BLaER1 (cell line): ENCODE results near the gene SCUBE3.

ENCODE experiments used
- H3K27ac ChIP-seq: shearing (Covaris generic); formaldehyde crosslinking; 2 replicates; pipeline ENCODE4 v1.8.1; 2022
- H3K27me3 ChIP-seq: shearing (Covaris generic); formaldehyde crosslinking; 2 replicates; pipeline ENCODE4 v1.8.1; 2022
- H3K36me3 ChIP-seq: shearing (Covaris generic); formaldehyde crosslinking; 2 replicates; pipeline ENCODE4 v1.8.1; 2022
- H3K4me1 ChIP-seq: shearing (Covaris generic); formaldehyde crosslinking; 2 replicates; pipeline ENCODE4 v1.8.1; 2022
- H3K4me2 ChIP-seq: shearing (Covaris generic); formaldehyde crosslinking; 2 replicates; pipeline ENCODE4 v1.8.1; 2022
- H3K4me3 ChIP-seq: shearing (Covaris generic); formaldehyde crosslinking; 2 replicates; pipeline ENCODE4 v1.8.1; 2022
- H3K9ac ChIP-seq: shearing (Covaris generic); formaldehyde crosslinking; 2 replicates; pipeline ENCODE4 v1.8.1; 2022
- H3K9me3 ChIP-seq: shearing (Covaris generic); formaldehyde crosslinking; 2 replicates; pipeline ENCODE4 v1.8.1; 2022
- H4K20me1 ChIP-seq: shearing (Covaris generic); formaldehyde crosslinking; 2 replicates; pipeline ENCODE4 v1.8.1; 2022
- Cebpa-rat ChIP-seq: shearing (Covaris generic); IDR thresholded peaks from 2 replicates; pipeline ENCODE4 v1.8.1; 2022

SCUBE3 gene

GRCh38 chr6:35273822-35274559 lies 60.2 kb downstream of the SCUBE3 start:
- no peaks in the 10 kb centered on the region for H3K9me3 ChIP-seq
- no peak for TF ChIP-seq Cebpa-rat
- H3K4me2 ChIP-seq = no peak overlapping the region
- H3K27me3 ChIP-seq = no peaks in the 10 kb centered on the region
- H3K4me3 ChIP-seq = no peak overlapping the region
- peaks cover 19% of the 10 kb centered on the region; the same call in 1 of the 2 replicates for H3K36me3 ChIP-seq
- peaks cover 36% of the 10 kb centered on the region for H3K4me1 ChIP-seq
- 0 out of 2 replicates have a peak, but pooled peaks cover 5% of the 10 kb centered on the region for H4K20me1 ChIP-seq
- H3K27ac ChIP-seq = no peak overlapping the region
- H3K9ac ChIP-seq = no peak overlapping the region

GRCh38 chr6:35275744-35276260 lies 62.0 kb downstream of the SCUBE3 start:
- H4K20me1 ChIP-seq = 0 out of 2 replicates have a peak, but pooled peaks cover 5% of the 10 kb centered on the region
- no peak overlapping the region for H3K9ac ChIP-seq
- H3K4me2 ChIP-seq = peak overlapping the region; percentile 12
- no peaks in the 10 kb centered on the region for H3K27me3 ChIP-seq
- H3K4me3 ChIP-seq = no peak overlapping the region
- H3K27ac ChIP-seq = no peak overlapping the region
- H3K36me3 ChIP-seq = peaks cover 11% of the 10 kb centered on the region; the same call in 1 of the 2 replicates
- H3K4me1 ChIP-seq = peaks cover 39% of the 10 kb centered on the region
- TF ChIP-seq Cebpa-rat = no peak
- H3K9me3 ChIP-seq = no peaks in the 10 kb centered on the region

GRCh38 chr6:35278708-35279107 lies 65.0 kb downstream of the SCUBE3 start:
- peaks cover 29% of the 10 kb centered on the region for H3K36me3 ChIP-seq
- no peaks in the 10 kb centered on the region for H3K9me3 ChIP-seq
- no peak overlapping the region for H3K9ac ChIP-seq
- peak overlapping the region; percentile 47 for H3K4me2 ChIP-seq
- H3K27me3 ChIP-seq = no peaks in the 10 kb centered on the region
- H4K20me1 ChIP-seq = 0 out of 2 replicates have a peak, but pooled peaks cover 5% of the 10 kb centered on the region
- TF ChIP-seq Cebpa-rat = no peak
- H3K4me1 ChIP-seq = peaks cover 43% of the 10 kb centered on the region
- no peak overlapping the region for H3K27ac ChIP-seq
- no peak overlapping the region for H3K4me3 ChIP-seq

- Histone ChIP-seq H3K9ac (no peak overlapping the region), H3K36me3 (peaks cover 51% of the 10 kb centered on the region), H3K4me1 (peaks cover 31% of the 10 kb centered on the region), H3K9me3 (no peaks in the 10 kb centered on the region), H3K27me3 (no peaks in the 10 kb centered on the region), H3K4me3 (no peak overlapping the region), H3K4me2 (no peak overlapping the region; the same call in 1 of the 2 replicates), H3K27ac (no peak overlapping the region), H4K20me1 (no peaks in the 10 kb centered on the region)
- no peak for TF ChIP-seq Cebpa-rat
These were observed 67.1 kb downstream of the SCUBE3 start for GRCh38 chr6:35280903-35281302.

GRCh38 chr6:35282472-35282871 lies 68.7 kb downstream of the SCUBE3 start:
- no peaks in the 10 kb centered on the region for H4K20me1 ChIP-seq
- H3K4me3 ChIP-seq = no peak overlapping the region
- peaks cover 66% of the 10 kb centered on the region for H3K36me3 ChIP-seq
- no peaks in the 10 kb centered on the region for H3K27me3 ChIP-seq
- H3K4me1 ChIP-seq = peaks cover 24% of the 10 kb centered on the region
- H3K9ac ChIP-seq = no peak overlapping the region
- no peak overlapping the region for H3K27ac ChIP-seq
- H3K9me3 ChIP-seq = no peaks in the 10 kb centered on the region
- no peak overlapping the region for H3K4me2 ChIP-seq
- TF ChIP-seq Cebpa-rat = no peak

- H3K36me3 ChIP-seq = peaks cover 75% of the 10 kb centered on the region
- H3K27ac ChIP-seq = no peak overlapping the region
- H3K9me3 ChIP-seq = no peaks in the 10 kb centered on the region
- TF ChIP-seq Cebpa-rat = no peak
- H3K4me2 ChIP-seq = no peak overlapping the region
- H3K9ac ChIP-seq = no peak overlapping the region
- peaks cover 20% of the 10 kb centered on the region for H3K4me1 ChIP-seq
- no peak overlapping the region for H3K4me3 ChIP-seq
- no peaks in the 10 kb centered on the region for H3K27me3 ChIP-seq
- no peaks in the 10 kb centered on the region for H4K20me1 ChIP-seq
These were observed 69.6 kb downstream of the SCUBE3 start for GRCh38 chr6:35283361-35283760.

- H3K4me1 ChIP-seq = peaks cover 19% of the 10 kb centered on the region
- peaks cover 92% of the 10 kb centered on the region for H3K36me3 ChIP-seq
- H3K27ac ChIP-seq = no peak overlapping the region
- no peaks in the 10 kb centered on the region for H3K9me3 ChIP-seq
- no peak overlapping the region for H3K9ac ChIP-seq
- H3K27me3 ChIP-seq = no peaks in the 10 kb centered on the region
- no peak overlapping the region for H3K4me2 ChIP-seq
- no peak for TF ChIP-seq Cebpa-rat
- H3K4me3 ChIP-seq = no peak overlapping the region
- H4K20me1 ChIP-seq = peaks cover 4% of the 10 kb centered on the region
These were observed 74.1 kb downstream of the SCUBE3 start for GRCh38 chr6:35287671-35288396.

- Histone ChIP-seq H3K4me1 (peaks cover 29% of the 10 kb centered on the region), H3K9ac (no peak overlapping the region), H3K4me2 (no peak overlapping the region), H3K36me3 (peaks cover 88% of the 10 kb centered on the region), H3K4me3 (no peak overlapping the region), H3K9me3 (no peaks in the 10 kb centered on the region), H3K27ac (no peak overlapping the region), H3K27me3 (no peaks in the 10 kb centered on the region), H4K20me1 (peaks cover 7% of the 10 kb centered on the region)
- TF ChIP-seq Cebpa-rat = no peak
These were observed 75.1 kb downstream of the SCUBE3 start for GRCh38 chr6:35288834-35289233.

- peak overlapping the region; percentile 79 for H3K4me2 ChIP-seq
- no peaks in the 10 kb centered on the region for H3K27me3 ChIP-seq
- H4K20me1 ChIP-seq = peaks cover 7% of the 10 kb centered on the region
- H3K4me1 ChIP-seq = peaks cover 55% of the 10 kb centered on the region
- H3K9ac ChIP-seq = no peak overlapping the region
- no peak for TF ChIP-seq Cebpa-rat
- H3K4me3 ChIP-seq = no peak overlapping the region
- H3K27ac ChIP-seq = no peak overlapping the region
- no peaks in the 10 kb centered on the region for H3K9me3 ChIP-seq
- H3K36me3 ChIP-seq = peaks cover 74% of the 10 kb centered on the region
These were observed 77.7 kb downstream of the SCUBE3 start for GRCh38 chr6:35291491-35291890.

GRCh38 chr6:35292494-35292893 lies 78.7 kb downstream of the SCUBE3 start:
- no peaks in the 10 kb centered on the region for H3K9me3 ChIP-seq
- peaks cover 66% of the 10 kb centered on the region for H3K4me1 ChIP-seq
- no peak for TF ChIP-seq Cebpa-rat
- peaks cover 64% of the 10 kb centered on the region for H3K36me3 ChIP-seq
- H3K9ac ChIP-seq = 0 out of 2 replicates have a peak overlapping the region, but pooled peaks have one; percentile 25
- no peak overlapping the region for H3K4me3 ChIP-seq
- H4K20me1 ChIP-seq = peaks cover 7% of the 10 kb centered on the region
- peak overlapping the region; percentile 45 for H3K27ac ChIP-seq
- peak overlapping the region; percentile 79 for H3K4me2 ChIP-seq
- no peaks in the 10 kb centered on the region for H3K27me3 ChIP-seq
